PFSK-1 (cell line): ENCODE data around the gene CCP110.

ENCODE experiments used
- FOXP2 ChIP-seq: optimal IDR thresholded peaks from 2 replicates; pipeline ENCODE3; 2011; ENCODE audit warnings: borderline replicate concordance, control low read depth, inconsistent platforms; ENCODE audit not compliant: insufficient read depth; ENCODE audit errors: extremely low read length, extremely low read depth
- POLR2AphosphoS5 ChIP-seq: IDR thresholded peaks from 2 replicates; pipeline ENCODE4 v1.6.1; 2012; ENCODE audit warnings: low read depth, mild to moderate bottlenecking, control low read depth, low read length, moderate library complexity
- REST ChIP-seq, 2 experiments: IDR thresholded peaks; 2 replicates each; pipeline versions ENCODE4 v1.6.1 to v1.8.0; 2011 to 2012; ENCODE audit warnings: low read depth in 2 of 2, low read length in 2 of 2, control low read depth in 1 of 2, inconsistent platforms in 1 of 2, mild to moderate bottlenecking in 1 of 2, moderate library complexity in 1 of 2; ENCODE audit not compliant: insufficient read depth in 1 of 2
- SIN3A ChIP-seq: IDR thresholded peaks from 2 replicates; pipeline ENCODE4 v1.6.1; 2012; ENCODE audit warnings: mild to moderate bottlenecking, low read length, moderate library complexity, borderline replicate concordance; ENCODE audit not compliant: insufficient read depth
- TAF1 ChIP-seq: IDR thresholded peaks from 2 replicates; pipeline ENCODE4 v1.6.1; 2012; ENCODE audit warnings: low read length, control low read depth, borderline replicate concordance; ENCODE audit not compliant: insufficient read depth

The CCP110 gene

GRCh38 chr16:19522397-19522732, 1.4 kb upstream of the CCP110 start:
- TF ChIP-seq FOXP2, result no peak
- TF ChIP-seq POLR2AphosphoS5, result no peak
- TF ChIP-seq SIN3A, result no peak

GRCh38 chr16:19522760-19523159, 982 bp upstream of the CCP110 start:
- TF ChIP-seq FOXP2, result no peak
- no peak for TF ChIP-seq REST (IDR thresholded peaks at IDR 0.05; ENCODE audit: insufficient read depth in 1 of 2, low read depth in 2 of 2, low read length in 2 of 2)
- no peak for TF ChIP-seq TAF1
- no peak for TF ChIP-seq POLR2AphosphoS5
- TF ChIP-seq SIN3A, result no peak

GRCh38 chr16:19523184-19523558, 571 bp upstream of the CCP110 start:
- TF ChIP-seq FOXP2, result no peak
- no peak for TF ChIP-seq REST (IDR thresholded peaks at IDR 0.05; ENCODE audit: insufficient read depth in 1 of 2, low read depth in 2 of 2, low read length in 2 of 2)
- TF ChIP-seq SIN3A, result no peak
- no peak for TF ChIP-seq TAF1
- no peak for TF ChIP-seq POLR2AphosphoS5

- TF ChIP-seq FOXP2, result no peak
Observed at GRCh38 chr16:19524356-19524615, 544 bp downstream of the CCP110 start.

GRCh38 chr16:19524616-19525384, 1.1 kb downstream of the CCP110 start:
- TF ChIP-seq SIN3A (no peak), POLR2AphosphoS5 (no peak), FOXP2 (no peak), TAF1 (no peak), REST (IDR thresholded peaks at IDR 0.05; ENCODE audit: insufficient read depth in 1 of 2, low read depth in 2 of 2, low read length in 2 of 2) (no peak)

- TF ChIP-seq TAF1, result no peak
- no peak for TF ChIP-seq SIN3A
Observed at GRCh38 chr16:19525385-19525723, 1.6 kb downstream of the CCP110 start.

GRCh38 chr16:19527161-19527560, 3.4 kb downstream of the CCP110 start:
- TF ChIP-seq REST (IDR thresholded peaks at IDR 0.05; ENCODE audit: insufficient read depth in 1 of 2, low read depth in 2 of 2, low read length in 2 of 2) (no peak), POLR2AphosphoS5 (no peak), SIN3A (no peak), FOXP2 (no peak), TAF1 (no peak)
